MM.1S (cell line): ENCODE results near the gene ACVR1.

Experiments
- DNase-seq: peaks from one replicate; pipeline ENCODE4 v3.0.0-alpha.2; 2015
- H2AFZ ChIP-seq: fragments of 300-600 bp; sonication (generic); 2 replicates; pipeline ENCODE4 v1.6.0; 2016; ENCODE audit warnings: antibody characterized with exemption, low read length
- H3F3A ChIP-seq: fragments of 300-600 bp; sonication (generic); 2 replicates; pipeline ENCODE4 v1.6.1; 2016; ENCODE audit warnings: mild to moderate bottlenecking, antibody characterized with exemption, low read length, moderate library complexity, mixed read lengths; ENCODE audit not compliant: insufficient read depth
- H3K27ac ChIP-seq: fragments of 300-600 bp; sonication (generic); 2 replicates; pipeline ENCODE4 v1.5.1; 2016; ENCODE audit warnings: mild to moderate bottlenecking, low read length
- H3K27me3 ChIP-seq: fragments of 300-600 bp; sonication (generic); replicated peaks from 2 replicates; pipeline ENCODE4 v1.6.0; 2016; ENCODE audit warnings: low read length; ENCODE audit not compliant: insufficient read depth
- H3K36me3 ChIP-seq: fragments of 300-600 bp; sonication (generic); replicated peaks from 2 replicates; pipeline ENCODE4 v1.6.1; 2016; ENCODE audit warnings: mild to moderate bottlenecking, low read length, mixed read lengths; ENCODE audit not compliant: insufficient read depth
- H3K4me1 ChIP-seq: fragments of 300-600 bp; sonication (generic); 2 replicates; pipeline ENCODE4 v1.6.1; 2016; ENCODE audit warnings: low read length, mixed read lengths
- H3K4me2 ChIP-seq: fragments of 300-600 bp; sonication (generic); 2 replicates; pipeline ENCODE4 v1.6.0; 2016; ENCODE audit warnings: low read depth, low read length
- H3K4me3 ChIP-seq: fragments of 300-600 bp; sonication (generic); 2 replicates; pipeline ENCODE4 v1.5.1; 2016; ENCODE audit warnings: low read length, mixed read lengths
- H3K79me2 ChIP-seq: fragments of 300-600 bp; sonication (generic); 2 replicates; pipeline ENCODE4 v1.6.1; 2016; ENCODE audit warnings: mixed run types, low read length, mixed read lengths
- H3K9ac ChIP-seq: fragments of 300-600 bp; sonication (generic); 2 replicates; pipeline ENCODE4 v1.6.1; 2016; ENCODE audit warnings: low read length, mixed read lengths
- H3K9me2 ChIP-seq: fragments of 300-600 bp; sonication (generic); replicated peaks from 2 replicates; pipeline ENCODE4 v1.6.1; 2016; ENCODE audit warnings: mild to moderate bottlenecking, low read length, mixed read lengths; ENCODE audit not compliant: insufficient read depth
- H3K9me3 ChIP-seq: fragments of 300-600 bp; sonication (generic); replicated peaks from 2 replicates; pipeline ENCODE4 v1.6.1; 2016; ENCODE audit warnings: mild to moderate bottlenecking, low read length, mixed read lengths; ENCODE audit not compliant: insufficient read depth
- H4K20me1 ChIP-seq: fragments of 300-600 bp; sonication (generic); 2 replicates; pipeline ENCODE4 v1.6.1; 2016; ENCODE audit warnings: mild to moderate bottlenecking, low read length, moderate library complexity, mixed read lengths; ENCODE audit not compliant: insufficient read depth
- CTCF ChIP-seq: fragments of 300-600 bp; sonication (generic); IDR thresholded peaks from 2 replicates; pipeline ENCODE4 v1.5.1; 2016; ENCODE audit warnings: antibody characterized with exemption, low read length, mixed read lengths
- EZH2 ChIP-seq: fragments of 300-600 bp; sonication (generic); optimal IDR thresholded peaks from 2 replicates; pipeline ENCODE3; 2017; ENCODE audit warnings: low read depth, mild to moderate bottlenecking, antibody characterized with exemption, low read length, mixed read lengths
- EZH2phosphoT487 ChIP-seq: fragments of 300-600 bp; sonication (generic); IDR thresholded peaks from 2 replicates; pipeline ENCODE4 v1.6.1; 2018; ENCODE audit warnings: antibody characterized with exemption, low read length

Gene ACVR1

DNA sequence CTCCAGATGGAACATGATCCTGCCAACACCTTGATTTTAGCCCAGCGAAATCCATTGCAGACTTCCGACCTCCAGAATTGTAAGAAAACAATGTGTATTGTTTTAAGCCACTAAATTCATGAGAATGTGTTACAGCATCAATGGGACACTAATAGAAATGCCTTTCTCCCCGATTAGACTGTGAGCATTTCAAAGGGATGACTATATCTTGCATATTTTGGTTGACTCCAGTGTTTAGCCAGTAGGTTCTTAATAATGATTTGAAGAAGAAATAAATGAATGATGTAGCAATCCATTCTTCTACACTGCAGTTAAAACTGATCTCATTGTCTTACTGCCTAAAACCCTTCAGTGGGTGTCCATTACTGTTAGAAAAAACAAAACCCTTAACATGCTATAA lies 180.1 kb downstream of the ACVR1 start:
- Histone ChIP-seq H3K27me3 (no peaks in the 10 kb centered on the region), H4K20me1 (no peaks in the 10 kb centered on the region), H3K4me1 (peaks cover 24% of the 10 kb centered on the region), H3F3A (peaks cover 5% of the 10 kb centered on the region), H2AFZ (no peak overlapping the region), H3K9ac (no peak overlapping the region), H3K27ac (no peak overlapping the region), H3K9me2 (no peaks in the 10 kb centered on the region), H3K79me2 (no peaks in the 10 kb centered on the region), H3K9me3 (no peaks in the 10 kb centered on the region), H3K4me2 (no peak overlapping the region), H3K4me3 (no peak overlapping the region), H3K36me3 (no peaks in the 10 kb centered on the region)
- TF ChIP-seq EZH2phosphoT487 (no peak), CTCF (no peak), EZH2 (no peak)
- DNase-seq, result no peak

DNA sequence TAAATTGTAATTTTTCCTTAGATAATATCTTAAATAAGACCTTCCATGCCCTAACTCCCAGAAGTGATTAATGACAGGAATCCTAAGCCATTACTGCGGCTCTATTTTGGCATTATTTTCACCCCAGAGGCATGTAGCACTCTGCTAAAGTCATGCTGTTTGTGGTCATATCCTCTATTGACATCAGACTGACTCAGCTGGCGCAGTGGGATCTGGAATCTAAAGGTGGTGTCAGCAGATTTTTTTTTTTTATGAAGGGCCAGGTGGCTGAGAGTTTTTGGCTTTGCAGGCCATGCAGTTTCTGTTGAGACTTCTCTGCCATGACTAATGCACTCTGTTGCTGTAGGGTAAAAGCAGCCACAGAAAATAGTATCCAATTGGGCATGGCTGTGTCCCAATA lies 183.4 kb downstream of the ACVR1 start:
- Histone ChIP-seq H3K4me3 (no peak overlapping the region), H3K9ac (0 out of 2 replicates have a peak overlapping the region, but pooled peaks have one; percentile 9), H3K4me1 (peaks cover 20% of the 10 kb centered on the region), H3K9me3 (no peaks in the 10 kb centered on the region), H3F3A (peaks cover 5% of the 10 kb centered on the region), H4K20me1 (no peaks in the 10 kb centered on the region), H3K9me2 (no peaks in the 10 kb centered on the region), H3K4me2 (peak overlapping the region; percentile 18; the same call in 1 of the 2 replicates), H2AFZ (no peak overlapping the region), H3K27ac (peak overlapping the region; percentile 61), H3K79me2 (no peaks in the 10 kb centered on the region), H3K27me3 (no peaks in the 10 kb centered on the region), H3K36me3 (no peaks in the 10 kb centered on the region)
- peak; percentile 91 for DNase-seq
- TF ChIP-seq CTCF (no peak), EZH2 (no peak), EZH2phosphoT487 (no peak)

DNA sequence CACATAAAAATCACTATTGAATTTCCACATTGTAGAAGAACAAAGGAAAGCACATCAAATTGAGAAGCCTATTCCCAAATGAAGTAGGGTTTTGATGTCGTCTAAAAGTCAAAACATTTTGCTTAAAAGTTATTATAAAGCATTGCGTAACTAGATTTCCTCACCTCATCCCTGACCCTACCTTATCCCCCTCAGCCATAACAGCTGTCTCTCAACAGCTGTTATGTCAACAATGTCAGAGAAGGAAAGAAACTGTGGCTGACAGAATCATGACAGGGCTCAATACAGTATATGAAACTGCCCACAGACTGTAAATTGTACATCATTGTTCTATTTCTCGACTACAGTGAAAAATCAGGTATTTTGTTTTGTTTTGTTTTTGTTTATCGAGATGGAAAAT lies 184.4 kb downstream of the ACVR1 start:
- Histone ChIP-seq H3K4me3 (no peak overlapping the region), H4K20me1 (no peaks in the 10 kb centered on the region), H3K9me3 (no peaks in the 10 kb centered on the region), H3K27me3 (no peaks in the 10 kb centered on the region), H3K79me2 (no peaks in the 10 kb centered on the region), H3K9me2 (no peaks in the 10 kb centered on the region), H3K9ac (no peak overlapping the region), H2AFZ (no peak overlapping the region), H3K36me3 (no peaks in the 10 kb centered on the region), H3F3A (peaks cover 5% of the 10 kb centered on the region), H3K4me2 (no peak overlapping the region), H3K4me1 (peaks cover 20% of the 10 kb centered on the region), H3K27ac (no peak overlapping the region)
- TF ChIP-seq EZH2phosphoT487 (no peak), EZH2 (no peak), CTCF (no peak)
- no peak for DNase-seq
